ENCODE measurements around the gene YTHDF1.

- TF ChIP-seq EP300 (IDR thresholded peaks at IDR 0.05), result no peak
- TF ChIP-seq CTCF (IDR thresholded peaks at IDR 0.05), result no peak
- TF ChIP-seq POLR2A (IDR thresholded peaks at IDR 0.05; ENCODE audit: low read depth), result no peak
- no peak for TF ChIP-seq POLR2AphosphoS5 (IDR thresholded peaks at IDR 0.05)
Observed at GRCh38 chr20:63158845-63159244, 57.1 kb downstream of the YTHDF1 start.

All from esophagus muscularis mucosa (tissue), 4 donors.